Adrenal gland (tissue), 12 donors: ENCODE results near the gene RRBP1. TPM values are rescaled to one million over a fixed set of nuclear protein-coding genes. Genes with fewer than 3 reads are reported as not detected.

Experiments used
- DNase-seq, 7 donors: peaks; one replicate each; pipeline ENCODE4 v3.0.0-alpha.2; 2019 to 2020
- H3K27ac ChIP-seq, 5 donors: fragments of 200-600 bp; sonication (generic) in 4 of 5; 1 replicate in 3 of 5; 2 replicates in 2 of 5; pipeline versions ENCODE4 v1.5.1 to v1.8.0; 2016 to 2020; ENCODE audit warnings: mild to moderate bottlenecking in 1 of 5
- H3K27me3 ChIP-seq: fragments of 200-600 bp; 2 replicates; pipeline ENCODE4 v1.8.0; 2021
- H3K36me3 ChIP-seq, 2 donors: fragments of 200-600 bp; replicated peaks in 1 of 2; 1 replicate in 1 of 2; 2 replicates in 1 of 2; pipeline versions ENCODE4 v1.5.1 to v1.8.0; 2018 to 2022
- H3K4me1 ChIP-seq, 2 donors: fragments of 200-600 bp; replicated peaks in 1 of 2; 1 replicate in 1 of 2; 2 replicates in 1 of 2; pipeline versions ENCODE4 v1.5.1 to v1.8.0; 2018 to 2021
- H3K4me3 ChIP-seq, 4 donors: fragments of 200-600 bp; sonication (generic) in 3 of 4; one replicate each; pipeline ENCODE4 v1.5.1; 2016 to 2018
- H3K9me3 ChIP-seq, 3 donors: fragments of 200-600 bp; sonication (generic) in 1 of 3; replicated peaks in 1 of 3; 1 replicate in 2 of 3; 2 replicates in 1 of 3; pipeline versions ENCODE4 v1.5.1 to v1.8.0; 2016 to 2021
- CTCF ChIP-seq, 6 experiments: fragments of 450-650 bp in 4 of 6; fragments of 200-600 bp in 2 of 6; sonication (generic) in 1 of 6; IDR thresholded peaks; 1 replicate in 5 of 6; 2 replicates in 1 of 6; pipeline versions ENCODE4 v1.5.1 to v1.8.0; 2016 to 2021; ENCODE audit warnings: antibody characterized with exemption in 6 of 6, mild to moderate bottlenecking in 2 of 6, moderate library complexity in 1 of 6
- POLR2A ChIP-seq, 2 donors: fragments of 450-650 bp; IDR thresholded peaks; one replicate each; pipeline ENCODE4 v1.6.1; 2017; ENCODE audit warnings: antibody characterized with exemption in 2 of 2, mild to moderate bottlenecking in 2 of 2, moderate library complexity in 1 of 2
- WGBS, 4 donors: extraction: QIAGEN DNeasy Blood & Tissue Kit in 2 of 4; methylation state at CpG; one replicate each; pipeline versions ENCODE4 v1.1.5 to v1.1.7; 2013 to 2017; 5-methylcytosine and 5-hydroxymethylcytosine counted together
- intact Hi-C, 2 donors: fragments of 100-400 bp; cut with DNase I; formaldehyde crosslinking; loops; one replicate each; pipeline versions ENCODE4 v1.14.1 to v1.15.0; 2022 to 2023
- polyA plus RNA-seq, 3 donors: library from polyadenylated mRNA; stranded (reverse); fragments of 200-250 nt in 2 of 3; fragments of 350-450 nt in 1 of 3; fragmentation: Illumina TruSeq in 1 of 3; extraction: RNeasy Lipid Tissue Mini Kit (QIAGEN cat#74804) in 1 of 3; gene quantifications; one replicate each; pipeline ENCODE4 v1.2.3, GENCODE V29; 2013 to 2014
- total RNA-seq, 9 donors: library from RNA; depleted of rRNA in 4 of 9; stranded (reverse); fragments of >200 nt in 4 of 9; fragments of 120-200 nt in 1 of 9; fragmentation: NEBNext Ultra II Directional in 1 of 9; extraction: Animal tissue kit (Norgen Biotek cat#: 25700) in 1 of 9; gene quantifications; one replicate each; pipeline versions ENCODE4 v1.1.0 to v1.2.4, GENCODE V29; 2013 to 2023
- donor health status: healthy with polysubstance abuse.
- donor health status: Bipolar disorder and iron deficiency.
- donor health status: DM: yes; HTN: yes; CAD: no.
- donor health status: DM: no; HTN: no; CAD: no.
- donor health status: DM: no; HTN: no; CAD: no.
- donor health status: DM: yes; HTN: yes; CAD: no.

RRBP1 gene
- total and polyA plus RNA-seq, 12 donors: 73.9 to 261 (median 122) TPM

- DNase-seq: peak in 1 of 7 donors; percentile 18
- intact Hi-C loops: loop anchor here in 1 of 2 donors (10.0 kb wide), 1 partner anchor 317 kb away; no protein-coding TSS in a partner anchor
- no peak for TF ChIP-seq POLR2A (IDR thresholded peaks at IDR 0.05)
- no peak for TF ChIP-seq CTCF (IDR thresholded peaks at IDR 0.05)
- no peak overlapping the region for H3K4me3 ChIP-seq
- no peaks in the 10 kb centered on the region for H3K27me3 ChIP-seq
- H3K27ac ChIP-seq: peak overlapping the region in 1 of 5 donors; percentile 16
- peaks cover 0 to 15% of the 10 kb centered on the region in 2 donors for H3K36me3 ChIP-seq
- no peaks in the 10 kb centered on the region for H3K9me3 ChIP-seq
- WGBS, 4 donors: 83 to 100% (median 93%) methylated on average over 2 of the region's 2 CpGs
- H3K4me1 ChIP-seq: peaks cover 17 to 56% of the 10 kb centered on the region in 2 donors
Measured at GRCh38 chr20:17678295-17678694, 3.7 kb downstream of the RRBP1 start.

DNA sequence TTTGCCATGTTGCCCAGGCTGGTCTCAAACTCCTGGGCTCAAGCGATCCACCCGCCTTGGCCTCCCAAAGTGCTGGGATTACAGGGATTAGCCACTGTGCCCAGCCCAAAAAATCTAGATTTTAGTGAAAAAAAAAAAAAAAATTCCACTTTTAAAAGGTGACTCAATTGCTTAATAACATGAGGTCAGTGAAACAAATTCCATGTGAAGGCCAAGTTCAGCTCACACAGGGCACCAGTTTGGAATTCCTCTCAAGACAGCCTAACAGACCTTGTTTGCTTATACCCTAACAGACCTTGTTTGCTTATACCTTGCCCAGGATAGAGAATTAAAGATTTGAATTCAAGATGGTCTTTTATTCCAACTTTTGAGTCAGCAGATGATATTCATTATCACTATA, 5.1 kb downstream of the RRBP1 start:
- Histone ChIP-seq H3K4me1 (peaks cover 17 to 59% of the 10 kb centered on the region in 2 donors), H3K4me3 (no peak overlapping the region), H3K9me3 (no peaks in the 10 kb centered on the region), H3K27ac (peak overlapping the region; percentile 14 to 52 (median 43)), H3K27me3 (no peaks in the 10 kb centered on the region), H3K36me3 (peaks cover 0 to 15% of the 10 kb centered on the region in 2 donors)
- TF ChIP-seq POLR2A (IDR thresholded peaks at IDR 0.05): peak in 1 of 2 donors; percentile 45
- TF ChIP-seq CTCF (IDR thresholded peaks at IDR 0.05): no peak
- intact Hi-C loops: loop anchor here in 1 of 2 donors (10.0 kb wide), 1 partner anchor 318 kb away; no protein-coding TSS in a partner anchor
- DNase-seq: peak in 3 of 7 donors; percentile 41 to 55 (median 49)
- 81 to 90% (median 84%) methylated on average over 2 of the region's 2 CpGs for WGBS, 4 donors

GRCh38 chr20:17676378-17676759, 5.7 kb downstream of the RRBP1 start:
- TF ChIP-seq CTCF (IDR thresholded peaks at IDR 0.05) (no peak), POLR2A (IDR thresholded peaks at IDR 0.05) (no peak)
- no peaks in the 10 kb centered on the region for H3K27me3 ChIP-seq
- peaks cover 17 to 59% of the 10 kb centered on the region in 2 donors for H3K4me1 ChIP-seq
- peaks cover 0 to 17% of the 10 kb centered on the region in 2 donors for H3K36me3 ChIP-seq
- WGBS, 4 donors: 78 to 86% (median 83%) methylated on average over 3 to 4 of the region's 4 CpGs
- peak overlapping the region in 3 of 5 donors; percentile 14 to 45 (median 43) for H3K27ac ChIP-seq
- no peaks in the 10 kb centered on the region for H3K9me3 ChIP-seq
- intact Hi-C loops: loop anchor here in 1 of 2 donors (10.0 kb wide), 1 partner anchor 318 kb away; no protein-coding TSS in a partner anchor
- H3K4me3 ChIP-seq: no peak overlapping the region
- DNase-seq: peak in 1 of 7 donors; percentile 47

- H3K27ac ChIP-seq: peak overlapping the region in 1 of 5 donors; percentile 54
- DNase-seq: peak in 1 of 7 donors; percentile 46
- 89 to 92% (median 92%) methylated on average over 13 of the region's 13 CpGs for WGBS, 4 donors
- peaks cover 17 to 59% of the 10 kb centered on the region in 2 donors for H3K4me1 ChIP-seq
- peaks cover 0 to 17% of the 10 kb centered on the region in 2 donors for H3K36me3 ChIP-seq
- H3K4me3 ChIP-seq: no peak overlapping the region
- TF ChIP-seq CTCF (IDR thresholded peaks at IDR 0.05): no peak
- H3K27me3 ChIP-seq: no peaks in the 10 kb centered on the region
- intact Hi-C loops: loop anchor here in 1 of 2 donors (10.0 kb wide), 1 partner anchor 319 kb away; no protein-coding TSS in a partner anchor
- H3K9me3 ChIP-seq: no peaks in the 10 kb centered on the region
Measured at GRCh38 chr20:17675519-17676377, 6.3 kb downstream of the RRBP1 start.
